HCT116 (cell line): ENCODE results near the gene ITIH3. TPM values are rescaled to one million over a fixed set of nuclear protein-coding genes. Genes with fewer than 3 reads are reported as not detected.

Source experiments
- ATAC-seq: fragments of 200-7000 bp; cut with Tn5 transposase; 2 replicates; pipeline ENCODE4 v1.9.1; 2020; ENCODE audit warnings: mild to moderate bottlenecking, moderate library complexity
- BruUV-seq: library from RNA; stranded (reverse); fragments of 400-500 nt; replicated peaks from 2 replicates; lab custom pipeline; 2021; lab: Mats Ljungman, UMichigan
- CTCF ChIA-PET: fragments of 300-600 bp; sonication (Branson Sonifier 250); formaldehyde crosslinking; loops from one replicate; lab custom pipeline; 2021; ENCODE audit warnings: antibody characterized with exemption; lab: Charles Lee
- POLR2A ChIA-PET: fragments of 300-600, 350-600 bp; sonication (Branson Sonifier 250); formaldehyde crosslinking; loops from one replicate; lab custom pipeline; 2021; ENCODE audit warnings: antibody characterized with exemption; lab: Charles Lee
- RAD21 ChIA-PET, 2 experiments: fragments of 300-600 bp; sonication (Branson Sonifier 250); formaldehyde crosslinking; loops; one replicate each; lab custom pipeline; 2023; ENCODE audit warnings: low total read pairs in 2 of 2; ENCODE audit not compliant: uncharacterized antibody in 2 of 2, unreplicated experiment in 2 of 2, low non-redundant PET in 1 of 2; lab: Charles Lee
- DNase-seq: peaks from one replicate; pipeline ENCODE4 v3.0.0-alpha.2; 2010; ENCODE audit warnings: low read depth, low spot score
- H2AFZ ChIP-seq: fragments of 200-600 bp; shearing (Covaris generic), sonication (generic); 2 replicates; pipeline ENCODE4 v1.6.1; 2017; ENCODE audit warnings: low read depth, mixed run types, mixed read lengths, antibody characterized with exemption, low read length; ENCODE audit not compliant: poor library complexity, severe bottlenecking
- H3K27ac ChIP-seq: 2 replicates; pipeline ENCODE4 v1.5.1; 2012; ENCODE audit warnings: low read depth, low read length
- H3K27me3 ChIP-seq: fragments of 200-600 bp; sonication (generic); 2 replicates; pipeline ENCODE4 v1.6.1; 2016; ENCODE audit warnings: mixed run types, low read length, mixed read lengths; ENCODE audit not compliant: insufficient read depth
- H3K36me3 ChIP-seq, 2 experiments: fragments of 200-500 bp in 1 of 2; fragments of 200-600 bp in 1 of 2; sonication (Bioruptor generic) in 1 of 2; sonication (generic) in 1 of 2; 2 replicates each; pipeline versions ENCODE4 v1.5.1 to v1.6.1; 2014 to 2016; ENCODE audit warnings: low read length in 2 of 2, inconsistent platforms in 1 of 2, mixed read lengths in 1 of 2, mixed run types in 1 of 2; ENCODE audit not compliant: insufficient read depth in 2 of 2, control insufficient read depth in 1 of 2
- H3K4me1 ChIP-seq, 2 experiments: fragments of 200-600 bp in 1 of 2; sonication (generic) in 1 of 2; 2 replicates each; pipeline versions ENCODE4 v1.5.1 to v1.6.1; 2012 to 2017; ENCODE audit warnings: low read length in 2 of 2, inconsistent platforms in 1 of 2, mild to moderate bottlenecking in 1 of 2, mixed read lengths in 1 of 2, mixed run types in 1 of 2, moderate library complexity in 1 of 2; ENCODE audit not compliant: insufficient read depth in 2 of 2, control insufficient read depth in 1 of 2
- H3K4me2 ChIP-seq: fragments of 200-600 bp; sonication (generic); 2 replicates; pipeline ENCODE4 v1.6.1; 2017; ENCODE audit warnings: mixed run types, low read length, mixed read lengths
- H3K4me3 ChIP-seq, 2 experiments: fragments of 200-600 bp in 1 of 2; sonication (generic) in 1 of 2; replicated peaks in 1 of 2; 2 replicates each; pipeline ENCODE4 v1.5.1; 2011 to 2016; ENCODE audit warnings: low read length in 2 of 2, control low read depth in 1 of 2, low read depth in 1 of 2, mild to moderate bottlenecking in 1 of 2, mixed read lengths in 1 of 2, mixed run types in 1 of 2
- H3K79me2 ChIP-seq: fragments of 200-600 bp; sonication (generic); 2 replicates; pipeline ENCODE4 v1.6.1; 2017; ENCODE audit warnings: mild to moderate bottlenecking, mixed run types, low read length, moderate library complexity, mixed read lengths; ENCODE audit not compliant: insufficient read depth
- H3K9ac ChIP-seq: fragments of 200-600 bp; sonication (generic); 2 replicates; pipeline ENCODE4 v1.6.1; 2016; ENCODE audit warnings: low read length, mixed read lengths
- H3K9me2 ChIP-seq: fragments of 200-600 bp; sonication (generic), shearing (Covaris generic); 2 replicates; pipeline ENCODE4 v1.6.1; 2017; ENCODE audit warnings: mixed run types, mild to moderate bottlenecking, moderate library complexity; ENCODE audit not compliant: insufficient read depth
- H3K9me3 ChIP-seq, 2 experiments: fragments of 200-500 bp in 1 of 2; fragments of 200-600 bp in 1 of 2; sonication (Bioruptor generic) in 1 of 2; sonication (generic) in 1 of 2; 2 replicates each; pipeline ENCODE4 v1.6.1; 2014 to 2017; ENCODE audit warnings: low read length in 2 of 2, mixed read lengths in 2 of 2, inconsistent platforms in 1 of 2, low read depth in 1 of 2, mild to moderate bottlenecking in 1 of 2, mixed run types in 1 of 2, moderate library complexity in 1 of 2; ENCODE audit not compliant: control insufficient read depth in 1 of 2, insufficient read depth in 1 of 2
- H4K20me1 ChIP-seq: fragments of 200-600 bp; sonication (generic), shearing (Covaris generic); 2 replicates; pipeline ENCODE4 v1.6.1; 2017; ENCODE audit warnings: mixed run types, mild to moderate bottlenecking, moderate library complexity; ENCODE audit not compliant: insufficient read depth
- CBX3 ChIP-seq: IDR thresholded peaks from 2 replicates; pipeline ENCODE4 v1.6.1; 2012; ENCODE audit warnings: low read depth
- CEBPB ChIP-seq: IDR thresholded peaks from 2 replicates; pipeline ENCODE4 v1.6.1; 2012; ENCODE audit warnings: low read depth
- EGR1 ChIP-seq: IDR thresholded peaks from 2 replicates; pipeline ENCODE4 v1.6.1; 2012; ENCODE audit warnings: low read depth
- EZH2 ChIP-seq: fragments of 200-600 bp; sonication (generic); IDR thresholded peaks from 2 replicates; pipeline ENCODE4 v1.6.1; 2017; ENCODE audit warnings: antibody characterized with exemption, mixed run types
- EZH2phosphoT487 ChIP-seq: fragments of 200-600 bp; IDR thresholded peaks from 2 replicates; pipeline ENCODE4 v1.6.1; 2018; ENCODE audit warnings: antibody characterized with exemption, borderline replicate concordance
- JUND ChIP-seq: IDR thresholded peaks from 2 replicates; pipeline ENCODE4 v1.6.1; 2012
- POLR2A ChIP-seq: IDR thresholded peaks from 2 replicates; pipeline ENCODE4 v1.7.0; 2011; ENCODE audit warnings: borderline replicate concordance; ENCODE audit not compliant: insufficient read depth, insufficient read length; ENCODE audit errors: extremely low read depth
- RAD21 ChIP-seq: IDR thresholded peaks from 2 replicates; pipeline ENCODE4 v1.6.1; 2012; ENCODE audit warnings: low read depth, mild to moderate bottlenecking
- SIN3A ChIP-seq: IDR thresholded peaks from 2 replicates; pipeline ENCODE4 v1.6.1; 2012; ENCODE audit warnings: low read depth
- SP1 ChIP-seq: IDR thresholded peaks from 2 replicates; pipeline ENCODE4 v1.6.1; 2012; ENCODE audit warnings: low read depth
- SRF ChIP-seq: IDR thresholded peaks from 2 replicates; pipeline ENCODE4 v1.6.1; 2012; ENCODE audit warnings: low read depth
- intact Hi-C: fragments of 100-400 bp; cut with micrococcal nuclease; formaldehyde crosslinking; loops from 2 replicates; pipeline ENCODE4 v1.10.0; 2022
- total RNA-seq: library from RNA; stranded (reverse); gene quantifications from one replicate; pipeline ENCODE4 v1.2.1, GENCODE V29; 2021; ENCODE audit not compliant: unreplicated experiment
- TF ChIP-seq, protein P1 (sequence below): IDR thresholded peaks from 2 replicates; pipeline ENCODE4 v1.6.1; 2011; ENCODE audit warnings: mild to moderate bottlenecking, low read length, moderate library complexity; ENCODE audit not compliant: insufficient replicate concordance; ENCODE audit errors: extremely low read depth
- TF ChIP-seq, protein P2 (sequence below): IDR thresholded peaks from 2 replicates; pipeline ENCODE4 v1.6.1; 2012
- TF ChIP-seq, protein P3 (sequence below): IDR thresholded peaks from 2 replicates; pipeline ENCODE4 v1.6.1; 2012; ENCODE audit warnings: low read depth

The ITIH3 gene
- total RNA-seq, 1 experiment from 2014 or later: 0.44 TPM

DNA sequence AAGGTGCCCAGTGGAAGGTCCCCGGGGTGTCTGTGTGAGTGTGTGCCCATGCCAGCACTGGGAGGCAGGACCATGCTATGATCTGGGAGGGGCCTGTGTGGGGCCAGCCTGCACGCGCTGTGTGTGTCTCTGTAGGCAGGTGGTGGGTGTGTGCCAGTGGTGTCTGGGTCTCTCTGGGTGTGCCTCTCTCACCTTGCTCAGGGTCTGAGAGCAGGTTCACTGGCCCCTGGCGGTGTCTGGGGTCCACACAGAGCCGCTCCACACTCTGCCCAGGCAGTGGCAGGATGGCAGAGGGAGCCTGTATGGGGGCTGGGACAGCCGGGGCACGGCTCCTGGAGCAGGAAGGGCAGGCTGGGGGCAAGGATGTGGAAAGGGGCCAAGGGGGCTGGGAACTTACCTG lies 23.3 kb downstream of the ITIH3 start:
- DNase-seq: no peak
- Histone ChIP-seq H3K27ac (no peak overlapping the region), H3K4me1 (peaks cover 0 to 6% of the 10 kb centered on the region in 2 experiments; a peak in 1 of 4 replicates), H4K20me1 (no peaks in the 10 kb centered on the region), H3K79me2 (no peaks in the 10 kb centered on the region), H3K9me2 (no peaks in the 10 kb centered on the region), H3K9ac (no peak overlapping the region), H3K4me3 (no peak overlapping the region), H3K4me2 (no peak overlapping the region), H3K9me3 (no peaks in the 10 kb centered on the region), H2AFZ (no peak overlapping the region), H3K27me3 (no peaks in the 10 kb centered on the region), H3K36me3 (no peaks in the 10 kb centered on the region)
- TF ChIP-seq SRF (no peak), EZH2phosphoT487 (no peak), EZH2 (no peak), SP1 (no peak), JUND (no peak), RAD21 (no peak), CBX3 (no peak), SIN3A (no peak), CEBPB (no peak), POLR2A (no peak), EGR1 (no peak)
- TF ChIP-seq, protein P1, sequence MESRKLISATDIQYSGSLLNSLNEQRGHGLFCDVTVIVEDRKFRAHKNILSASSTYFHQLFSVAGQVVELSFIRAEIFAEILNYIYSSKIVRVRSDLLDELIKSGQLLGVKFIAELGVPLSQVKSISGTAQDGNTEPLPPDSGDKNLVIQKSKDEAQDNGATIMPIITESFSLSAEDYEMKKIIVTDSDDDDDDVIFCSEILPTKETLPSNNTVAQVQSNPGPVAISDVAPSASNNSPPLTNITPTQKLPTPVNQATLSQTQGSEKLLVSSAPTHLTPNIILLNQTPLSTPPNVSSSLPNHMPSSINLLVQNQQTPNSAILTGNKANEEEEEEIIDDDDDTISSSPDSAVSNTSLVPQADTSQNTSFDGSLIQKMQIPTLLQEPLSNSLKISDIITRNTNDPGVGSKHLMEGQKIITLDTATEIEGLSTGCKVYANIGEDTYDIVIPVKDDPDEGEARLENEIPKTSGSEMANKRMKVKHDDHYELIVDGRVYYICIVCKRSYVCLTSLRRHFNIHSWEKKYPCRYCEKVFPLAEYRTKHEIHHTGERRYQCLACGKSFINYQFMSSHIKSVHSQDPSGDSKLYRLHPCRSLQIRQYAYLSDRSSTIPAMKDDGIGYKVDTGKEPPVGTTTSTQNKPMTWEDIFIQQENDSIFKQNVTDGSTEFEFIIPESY: no peak
- TF ChIP-seq, protein P2, sequence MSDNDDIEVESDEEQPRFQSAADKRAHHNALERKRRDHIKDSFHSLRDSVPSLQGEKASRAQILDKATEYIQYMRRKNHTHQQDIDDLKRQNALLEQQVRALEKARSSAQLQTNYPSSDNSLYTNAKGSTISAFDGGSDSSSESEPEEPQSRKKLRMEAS: no peak
- TF ChIP-seq, protein P3, sequence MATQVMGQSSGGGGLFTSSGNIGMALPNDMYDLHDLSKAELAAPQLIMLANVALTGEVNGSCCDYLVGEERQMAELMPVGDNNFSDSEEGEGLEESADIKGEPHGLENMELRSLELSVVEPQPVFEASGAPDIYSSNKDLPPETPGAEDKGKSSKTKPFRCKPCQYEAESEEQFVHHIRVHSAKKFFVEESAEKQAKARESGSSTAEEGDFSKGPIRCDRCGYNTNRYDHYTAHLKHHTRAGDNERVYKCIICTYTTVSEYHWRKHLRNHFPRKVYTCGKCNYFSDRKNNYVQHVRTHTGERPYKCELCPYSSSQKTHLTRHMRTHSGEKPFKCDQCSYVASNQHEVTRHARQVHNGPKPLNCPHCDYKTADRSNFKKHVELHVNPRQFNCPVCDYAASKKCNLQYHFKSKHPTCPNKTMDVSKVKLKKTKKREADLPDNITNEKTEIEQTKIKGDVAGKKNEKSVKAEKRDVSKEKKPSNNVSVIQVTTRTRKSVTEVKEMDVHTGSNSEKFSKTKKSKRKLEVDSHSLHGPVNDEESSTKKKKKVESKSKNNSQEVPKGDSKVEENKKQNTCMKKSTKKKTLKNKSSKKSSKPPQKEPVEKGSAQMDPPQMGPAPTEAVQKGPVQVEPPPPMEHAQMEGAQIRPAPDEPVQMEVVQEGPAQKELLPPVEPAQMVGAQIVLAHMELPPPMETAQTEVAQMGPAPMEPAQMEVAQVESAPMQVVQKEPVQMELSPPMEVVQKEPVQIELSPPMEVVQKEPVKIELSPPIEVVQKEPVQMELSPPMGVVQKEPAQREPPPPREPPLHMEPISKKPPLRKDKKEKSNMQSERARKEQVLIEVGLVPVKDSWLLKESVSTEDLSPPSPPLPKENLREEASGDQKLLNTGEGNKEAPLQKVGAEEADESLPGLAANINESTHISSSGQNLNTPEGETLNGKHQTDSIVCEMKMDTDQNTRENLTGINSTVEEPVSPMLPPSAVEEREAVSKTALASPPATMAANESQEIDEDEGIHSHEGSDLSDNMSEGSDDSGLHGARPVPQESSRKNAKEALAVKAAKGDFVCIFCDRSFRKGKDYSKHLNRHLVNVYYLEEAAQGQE: no peak
- intact Hi-C loops: no loop called here
- ChIA-PET CTCF (no interaction called here), RAD21 (no interaction called here), POLR2A (no interaction called here)
- no TSS peak for BruUV-seq
- no peak for ATAC-seq
